GM23248 (cell line): ENCODE results near the gene ATXN7L1.

Source experiments
- EZH2 ChIP-seq: fragments of 200-600 bp; sonication (generic); IDR thresholded peaks from 2 replicates; pipeline ENCODE4 v1.6.1; 2018; ENCODE audit warnings: antibody characterized with exemption, mild to moderate bottlenecking; ENCODE audit not compliant: insufficient read depth, poor library complexity, severe bottlenecking
- EZH2phosphoT487 ChIP-seq: fragments of 200-600 bp; sonication (generic); IDR thresholded peaks from 2 replicates; pipeline ENCODE4 v1.6.1; 2018; ENCODE audit warnings: antibody characterized with exemption, moderate library complexity, mild to moderate bottlenecking, low read depth; ENCODE audit not compliant: insufficient read depth

GRCh38 chr7:105613611-105614330, 262.6 kb downstream of the ATXN7L1 start:
- TF ChIP-seq EZH2, result no peak
- TF ChIP-seq EZH2phosphoT487, result no peak
